NCI-H446 (cell line): ENCODE measurements around the gene PRDM16.

ENCODE experiments used
- DNase-seq, 2 experiments: peaks; one replicate each; lab custom pipeline; 2025; lab: John Stamatoyannopoulos, UW

The PRDM16 gene

GRCh38 chr1:3069491-3070308, 697 bp downstream of the PRDM16 start:
- DNase-seq: no peak

- DNase-seq: no peak
Observed at GRCh38 chr1:3070309-3070643, 1.3 kb downstream of the PRDM16 start.

GRCh38 chr1:3070644-3071564, 1.9 kb downstream of the PRDM16 start:
- DNase-seq: no peak

DNA sequence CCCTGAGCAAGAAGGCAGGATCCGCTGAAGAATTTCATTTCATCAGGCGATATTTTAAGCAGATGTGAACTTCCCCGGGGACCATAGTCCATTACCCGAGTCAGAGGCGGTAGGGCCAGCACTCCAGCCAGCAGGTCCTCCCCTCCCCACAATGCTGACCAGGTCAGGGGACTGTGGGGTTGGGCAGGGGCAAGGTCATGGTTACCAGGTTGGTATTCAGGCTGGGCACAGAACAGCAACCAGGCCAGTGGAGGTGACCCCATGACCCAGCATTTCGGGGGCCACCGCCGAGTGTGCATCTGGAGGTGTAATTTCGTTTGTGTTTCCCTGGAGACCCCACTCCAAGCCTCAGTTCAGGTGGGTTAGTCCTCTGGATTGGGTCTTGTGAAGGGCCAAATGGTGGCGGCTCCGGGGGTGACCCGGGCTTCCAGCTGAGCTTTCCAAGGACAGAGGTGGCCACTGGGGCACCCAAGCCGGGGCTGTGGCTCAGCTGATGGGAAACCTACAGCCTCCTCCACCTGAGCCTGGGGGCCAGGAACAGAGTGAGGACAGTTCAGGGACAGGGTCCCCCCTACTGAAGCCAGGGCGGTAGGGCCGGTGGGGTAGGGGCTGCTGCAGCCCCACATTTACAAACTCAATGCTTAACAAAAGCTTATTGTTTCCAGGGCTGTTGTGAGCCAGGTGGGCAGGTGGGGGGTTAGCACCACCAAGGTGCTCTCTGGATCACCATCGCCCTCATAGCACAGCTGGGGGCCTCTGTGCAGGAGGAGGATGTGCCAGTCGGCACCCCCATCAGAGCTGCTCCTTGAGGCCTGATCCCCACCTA, 2.8 kb downstream of the PRDM16 start:
- DNase-seq: no peak

DNA sequence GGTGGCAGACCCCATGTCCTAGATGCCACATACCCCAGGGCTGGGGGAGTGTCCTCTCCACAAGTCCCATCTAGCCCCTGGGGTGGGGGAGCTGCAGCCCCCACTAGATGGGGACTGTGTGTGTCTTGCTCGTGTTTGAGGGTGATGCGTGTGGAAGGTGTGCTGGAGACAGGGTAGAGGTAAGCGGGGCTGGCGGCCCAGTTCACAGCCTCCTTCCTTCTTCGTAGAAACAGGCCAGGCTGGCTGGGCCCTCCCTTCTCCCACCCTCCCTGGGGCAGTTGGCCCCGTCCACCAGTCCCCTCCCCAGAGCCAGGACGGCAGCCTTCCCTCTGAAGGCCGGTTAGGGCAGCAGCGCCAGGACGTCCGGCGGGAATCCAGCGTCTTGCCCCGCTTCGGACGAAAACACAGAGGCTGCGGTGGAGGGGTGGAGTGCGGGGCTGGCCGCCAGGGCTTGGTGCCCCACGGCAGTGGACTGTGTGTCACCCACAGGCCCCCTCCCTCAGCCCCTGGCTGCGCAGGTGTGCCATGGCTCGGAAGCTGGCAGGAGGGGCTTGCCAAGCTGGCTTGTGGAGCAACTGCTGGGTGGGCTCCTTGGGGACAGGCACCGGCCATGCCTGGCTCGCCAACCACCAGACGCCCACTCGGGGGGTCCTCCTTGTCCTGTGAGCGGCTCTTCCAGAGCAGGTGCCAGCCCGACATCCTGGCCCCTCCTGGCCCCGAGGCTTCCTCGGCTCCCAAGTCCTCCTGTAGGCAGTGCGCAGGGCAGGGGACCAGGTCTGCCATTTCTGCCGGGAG, 3.6 kb downstream of the PRDM16 start:
- DNase-seq: no peak

- DNase-seq: no peak
Observed at GRCh38 chr1:3073186-3073488, 4.1 kb downstream of the PRDM16 start.

- DNase-seq: no peak
Observed at GRCh38 chr1:3073489-3074296, 4.7 kb downstream of the PRDM16 start.

GRCh38 chr1:3074297-3074741, 5.3 kb downstream of the PRDM16 start:
- DNase-seq: no peak

DNA sequence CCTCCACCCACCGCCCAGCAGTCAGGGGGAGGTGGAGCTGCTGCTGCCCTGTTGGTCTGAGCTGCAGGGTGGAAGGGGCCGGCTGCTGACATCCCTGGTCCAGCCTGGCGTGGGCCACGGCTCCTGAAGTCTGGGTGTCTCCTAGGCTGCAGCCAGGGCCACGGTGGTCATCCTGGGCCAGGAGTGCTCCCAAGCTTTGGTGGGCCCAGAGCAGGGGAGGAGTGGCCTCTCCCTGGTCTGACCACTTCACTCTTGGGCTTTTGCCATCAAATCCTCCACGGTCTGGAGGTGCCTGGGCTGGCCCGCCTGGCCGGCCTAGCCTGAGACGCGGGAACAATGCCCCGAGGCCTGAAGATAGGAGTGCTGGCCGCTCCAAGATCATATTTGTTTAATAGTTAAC, 5.8 kb downstream of the PRDM16 start:
- no peak for DNase-seq

- no peak for DNase-seq
Observed at GRCh38 chr1:3075666-3076362, 6.8 kb downstream of the PRDM16 start.

GRCh38 chr1:3076363-3076740, 7.3 kb downstream of the PRDM16 start:
- no peak for DNase-seq

GRCh38 chr1:3077081-3077480, 8.1 kb downstream of the PRDM16 start:
- no peak for DNase-seq

DNA sequence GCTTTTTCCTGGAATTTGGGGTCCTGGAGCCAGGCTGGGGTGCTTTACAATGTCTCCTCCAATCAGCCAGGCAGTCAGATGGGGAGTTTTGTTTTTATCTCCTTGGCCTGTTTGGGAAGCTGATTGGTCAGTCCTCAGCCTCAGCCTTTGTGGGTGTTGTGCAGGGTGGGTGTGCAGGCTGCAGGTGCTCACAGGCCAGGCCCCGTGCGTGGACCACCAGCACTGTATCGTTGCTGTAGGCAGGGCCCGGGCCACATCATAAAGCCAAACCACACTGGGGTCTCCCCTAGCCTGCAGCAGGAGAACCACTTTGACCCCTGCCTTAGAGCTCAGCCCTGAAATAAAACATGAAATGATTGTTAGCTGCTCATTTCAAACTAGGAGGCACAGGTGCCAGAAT, 8.6 kb downstream of the PRDM16 start:
- DNase-seq: no peak

GRCh38 chr1:3078430-3078861, 9.4 kb downstream of the PRDM16 start:
- DNase-seq: no peak

- DNase-seq: no peak
Observed at GRCh38 chr1:3078871-3079270, 9.9 kb downstream of the PRDM16 start.

DNA sequence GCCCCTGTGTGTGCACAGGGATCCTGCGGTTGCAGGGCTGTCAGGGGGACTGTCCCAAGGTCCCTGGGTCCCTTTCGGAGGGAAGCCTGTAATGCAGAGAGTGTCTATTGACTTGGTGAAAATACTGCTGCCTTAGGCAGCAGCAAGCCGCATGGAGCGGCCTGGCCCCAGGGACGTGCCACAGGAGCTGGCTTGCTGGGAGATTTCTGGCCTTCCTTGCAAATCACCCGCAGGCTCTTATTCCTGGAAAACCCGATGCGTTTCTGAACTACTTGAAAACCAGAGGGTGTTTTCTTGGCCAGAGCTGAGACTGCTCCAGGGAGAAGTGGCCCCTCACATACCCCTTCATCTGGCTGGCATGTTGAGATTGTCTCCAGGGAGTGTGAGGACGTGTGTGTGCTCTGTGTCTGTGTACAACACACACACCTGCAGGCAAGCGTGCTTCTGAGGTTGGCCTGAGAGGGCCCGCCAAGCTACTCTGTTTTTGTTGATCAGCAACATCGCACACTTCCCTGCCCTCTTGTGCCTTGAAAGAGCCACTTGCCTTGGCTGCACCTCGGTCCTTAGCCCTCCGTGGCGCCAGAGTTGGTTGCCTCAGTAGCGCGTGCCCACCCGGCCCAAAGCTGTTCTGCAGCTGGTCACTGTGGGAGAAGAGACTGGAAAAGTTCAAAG, 10.5 kb downstream of the PRDM16 start:
- no peak for DNase-seq

DNA sequence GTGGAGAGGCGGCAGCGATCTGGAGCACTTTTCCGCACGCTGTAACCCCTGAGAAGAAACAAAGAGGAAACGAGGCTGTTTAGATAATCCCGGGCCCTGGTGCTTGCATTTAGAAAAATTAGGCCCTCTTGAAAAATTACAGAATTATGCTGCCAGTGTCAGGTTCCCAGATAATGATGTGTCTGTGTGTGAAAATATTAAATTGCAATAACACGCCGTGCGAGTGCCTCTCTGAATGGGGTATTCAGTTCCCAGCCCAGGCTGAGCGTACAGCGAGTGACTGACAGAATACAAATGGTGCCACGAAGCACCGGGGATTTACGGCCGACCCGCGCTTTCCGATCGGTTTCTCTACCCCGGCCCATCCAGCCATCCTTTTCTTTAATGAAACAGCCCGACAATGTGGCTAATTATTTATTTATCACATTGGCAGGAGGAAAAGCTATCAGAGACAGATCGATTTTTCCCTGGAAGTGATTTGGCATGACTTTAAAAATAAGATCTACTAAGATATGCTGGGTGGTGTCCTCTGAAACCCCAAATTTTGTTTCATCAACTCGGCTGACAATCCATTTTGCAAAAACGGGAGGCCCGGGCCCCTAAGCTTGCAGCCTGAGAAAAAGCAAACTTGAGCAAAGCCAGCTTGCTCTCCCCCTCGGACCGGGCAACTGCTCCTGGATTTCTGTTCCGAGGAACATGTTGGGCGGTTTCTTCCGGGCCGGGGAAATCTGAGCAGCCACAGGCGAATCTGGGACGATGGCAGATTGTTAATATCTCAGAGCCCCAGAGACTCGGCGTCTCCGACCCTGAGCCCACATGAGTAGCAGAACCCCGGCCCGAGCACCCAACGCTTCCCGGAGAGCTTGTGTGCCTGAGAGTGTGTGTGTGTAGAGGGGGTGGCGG, 11.3 kb downstream of the PRDM16 start:
- DNase-seq: no peak

- DNase-seq: no peak
Observed at GRCh38 chr1:3081171-3081683, 12.2 kb downstream of the PRDM16 start.
